GM19397 (cell line): ENCODE measurements around the gene PUM1.

Source experiments
- ATAC-seq: cut with Tn5 transposase; IDR thresholded peaks from one replicate; pipeline ENCODE4 v1.9.1; 2021; ENCODE audit warnings: mild to moderate bottlenecking, moderate library complexity; ENCODE audit not compliant: unreplicated experiment

The PUM1 gene

GRCh38 chr1:30930631-30931173 is 134.8 kb downstream of the PUM1 start:
- no peak for ATAC-seq

- no peak for ATAC-seq
These were observed 135.5 kb downstream of the PUM1 start for GRCh38 chr1:30929944-30930525.

GRCh38 chr1:30929135-30929889 is 136.2 kb downstream of the PUM1 start:
- no peak for ATAC-seq

- no peak for ATAC-seq
These were observed 136.8 kb downstream of the PUM1 start for GRCh38 chr1:30928789-30929134.

GRCh38 chr1:30928171-30928570 is 137.3 kb downstream of the PUM1 start:
- no peak for ATAC-seq

- no peak for ATAC-seq
These were observed 138.1 kb downstream of the PUM1 start for GRCh38 chr1:30927448-30927847.

GRCh38 chr1:30923597-30923996 is 141.9 kb downstream of the PUM1 start:
- ATAC-seq, result no peak

GRCh38 chr1:30920827-30921226 is 144.7 kb downstream of the PUM1 start:
- ATAC-seq, result no peak

- no peak for ATAC-seq
These were observed 146.3 kb downstream of the PUM1 start for GRCh38 chr1:30919025-30919881.

- no peak for ATAC-seq
These were observed 149.2 kb downstream of the PUM1 start for GRCh38 chr1:30916296-30916695.

- no peak for ATAC-seq
These were observed 149.9 kb downstream of the PUM1 start for GRCh38 chr1:30915491-30916230.

GRCh38 chr1:30914931-30915330 is 150.6 kb downstream of the PUM1 start:
- no peak for ATAC-seq

GRCh38 chr1:30914587-30914922 is 151.0 kb downstream of the PUM1 start:
- no peak for ATAC-seq

GRCh38 chr1:30912913-30913652 is 152.4 kb downstream of the PUM1 start:
- no peak for ATAC-seq

- no peak for ATAC-seq
These were observed 153.3 kb downstream of the PUM1 start for GRCh38 chr1:30912224-30912623.

- ATAC-seq, result no peak
These were observed 154.2 kb downstream of the PUM1 start for GRCh38 chr1:30911059-30911954.

- ATAC-seq, result no peak
These were observed 156.0 kb downstream of the PUM1 start for GRCh38 chr1:30909365-30910068.

GRCh38 chr1:30908696-30909364 is 156.7 kb downstream of the PUM1 start, which contains the start of gene SDC3:
Gene SDC3 (minus strand): TSS chr1:30908758. CDS start chr1:30908586, 172 bp downstream.
- no peak for ATAC-seq
